ENCODE measurements around the gene RC3H2. TPM values are rescaled to one million over a fixed set of nuclear protein-coding genes. Genes with fewer than 3 reads are reported as not detected.

RC3H2 gene
- total and polyA plus RNA-seq, 2 donors (not counting 3 experiments of a cell fraction or from before 2014, with no cell fraction given), result 25.3 to 63.0 TPM

GRCh38 chr9:122944960-122945888 lies 40.1 kb upstream of the RC3H2 start:
- Histone ChIP-seq H3K9ac (replicated peaks; ENCODE audit: extremely low read depth, insufficient read depth, low read length) (no peak overlapping the region), H3K27me3 (ENCODE audit: control insufficient read depth in 2 of 2, insufficient read depth in 2 of 2, low read length in 2 of 2) (no peaks in the 10 kb centered on the region), H3K79me2 (ENCODE audit: control insufficient read depth, insufficient read depth, low read length) (peaks cover 53% of the 10 kb centered on the region), H3K4me1 (ENCODE audit: control insufficient read depth, extremely low read depth, insufficient read depth, low read length) (peaks cover 24% of the 10 kb centered on the region), H2AFZ (ENCODE audit: low read depth, low read length) (no peak overlapping the region), H3K27ac (ENCODE audit: insufficient read depth, low read depth, low read length) (no peak overlapping the region), H3K9me1 (replicated peaks; ENCODE audit: control insufficient read depth, extremely low read depth, insufficient read depth, low read length) (no peaks in the 10 kb centered on the region), H3K9me3 (replicated peaks; ENCODE audit: control insufficient read depth, insufficient read depth, low read length) (no peaks in the 10 kb centered on the region), H3K36me3 (ENCODE audit: control insufficient read depth in 2 of 2, extremely low read depth in 1 of 2, insufficient read depth in 2 of 2, low read length in 2 of 2) (no peaks in the 10 kb centered on the region), H3K4me2 (ENCODE audit: insufficient read depth, low read length) (no peak overlapping the region), H4K20me1 (replicated peaks; ENCODE audit: control insufficient read depth, extremely low read depth, insufficient read depth, low read length) (peaks cover 8% of the 10 kb centered on the region), H3K4me3 (replicated peaks in 1 of 3; ENCODE audit: insufficient read depth in 1 of 3, low read depth in 1 of 3, low read length in 3 of 3) (no peak overlapping the region)
- dilution Hi-C loops (cut with MboI; ENCODE audit: extremely low pct_ligation_motif_present, low sequenced_read_pairs), result no loop called here
- ChIA-PET POLR2A (no interaction called here), CTCF (interaction anchor here (1.0 kb wide), 1 partner anchor 30 kb away, joined by 3 read pairs; no protein-coding TSS in a partner anchor)
- intact Hi-C loops (cut with micrococcal nuclease), result loop anchor here (5.0 kb wide), 1 partner anchor 32 kb away; no protein-coding TSS in a partner anchor
- BruUV-seq (replicated peaks), result no TSS peak
- no peak for FAIRE-seq
- no peak for TF ChIP-seq FOS (IDR thresholded peaks at IDR 0.05; ENCODE audit: borderline replicate concordance, insufficient read depth, low read length)
- no peak for TF ChIP-seq GATA2 (IDR thresholded peaks at IDR 0.05; ENCODE audit: insufficient read depth, insufficient read length, low read depth, low read length)
- no peak for TF ChIP-seq POLR2A (IDR thresholded peaks at IDR 0.05; ENCODE audit: low read depth, low read length)
- TF ChIP-seq CTCF (IDR thresholded peaks at IDR 0.05; ENCODE audit: extremely low read depth in 1 of 2, insufficient read depth in 1 of 2, low read depth in 1 of 2, low read length in 2 of 2), result no peak
- no peak for TF ChIP-seq JUN (IDR thresholded peaks at IDR 0.05; ENCODE audit: borderline replicate concordance, insufficient read depth, insufficient read length, low read depth)
- no peak for DNase-seq (ENCODE audit: low read depth, low spot score)

Data from endothelial cell of umbilical vein (primary cell).